Measurements from ENCODE around the gene EPHB3.
A peak's percentile ranks its signal among the peaks of the same experiment; 100 is the strongest.

The EPHB3 gene

DNA sequence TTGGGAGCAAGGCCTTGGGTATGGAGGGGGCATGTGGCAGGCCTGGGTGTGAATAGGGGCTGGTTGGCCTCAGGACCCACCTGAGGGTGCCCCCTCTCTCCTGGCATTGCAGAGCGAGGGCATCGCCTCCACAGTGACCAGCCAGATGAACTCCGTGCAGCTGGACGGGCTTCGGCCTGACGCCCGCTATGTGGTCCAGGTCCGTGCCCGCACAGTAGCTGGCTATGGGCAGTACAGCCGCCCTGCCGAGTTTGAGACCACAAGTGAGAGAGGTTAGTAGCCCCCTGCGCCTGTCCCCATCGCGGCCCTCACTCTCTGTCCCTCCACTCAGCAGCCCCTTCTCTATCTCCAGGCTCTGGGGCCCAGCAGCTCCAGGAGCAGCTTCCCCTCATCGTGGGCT is 16.0 kb downstream of the EPHB3 start:
- H3K4me2 ChIP-seq (ENCODE audit: low read length): no peak overlapping the region
- no peaks in the 10 kb centered on the region for H3K9me3 ChIP-seq (replicated peaks; ENCODE audit: low read length)
- no peaks in the 10 kb centered on the region for H3K36me3 ChIP-seq (ENCODE audit: insufficient read depth, low read length)
- no peak overlapping the region for H3K9ac ChIP-seq (ENCODE audit: low read depth, low read length)
- peaks cover 4% of the 10 kb centered on the region for H3K4me1 ChIP-seq (ENCODE audit: control insufficient read depth, insufficient read depth, low read length)
- H3K27me3 ChIP-seq (ENCODE audit: control insufficient read depth, insufficient read depth, low read length): no peaks in the 10 kb centered on the region
- H3K4me3 ChIP-seq (ENCODE audit: low read length): no peak overlapping the region

DNA sequence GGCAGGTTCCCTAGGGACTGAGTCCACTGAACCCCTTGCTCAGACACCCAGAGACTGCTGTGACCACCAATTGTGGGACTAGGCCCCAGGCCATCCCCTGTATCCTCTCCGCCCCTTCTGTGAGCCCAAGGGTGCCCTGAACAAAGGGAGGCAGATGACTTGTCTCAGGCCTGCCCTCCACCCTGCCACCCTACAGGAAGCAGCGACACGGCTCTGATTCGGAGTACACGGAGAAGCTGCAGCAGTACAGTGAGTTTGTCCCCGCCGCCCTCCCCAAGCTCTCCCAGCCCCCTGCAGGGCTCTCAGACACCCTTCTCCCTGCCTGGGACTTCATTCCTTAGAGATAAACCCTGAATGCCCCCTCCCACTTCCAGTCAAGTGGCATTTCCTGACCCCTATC is 16.6 kb downstream of the EPHB3 start:
- H3K36me3 ChIP-seq (ENCODE audit: insufficient read depth, low read length): no peaks in the 10 kb centered on the region
- H3K4me2 ChIP-seq (ENCODE audit: low read length): no peak overlapping the region

DNA sequence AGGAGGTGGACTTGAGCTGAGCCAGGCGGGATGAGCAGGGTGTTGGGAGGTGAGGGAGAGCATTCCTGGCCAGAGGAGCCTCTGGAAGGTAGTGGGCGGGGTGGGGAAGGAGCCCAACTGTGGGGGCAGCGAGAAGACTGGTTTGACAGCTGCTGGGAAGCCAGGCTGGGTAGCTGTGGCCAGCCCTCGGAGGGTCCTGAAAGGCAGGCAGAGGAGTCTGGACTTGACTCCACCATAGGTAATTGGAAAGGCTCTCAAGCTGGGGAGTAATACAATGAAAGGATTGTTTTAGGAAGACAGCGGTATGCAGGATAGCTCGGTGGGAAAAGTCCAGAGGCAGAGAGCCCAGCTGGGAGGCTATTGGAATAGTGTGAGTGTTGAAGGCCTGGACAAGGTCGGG is 17.2 kb downstream of the EPHB3 start:
- H3K27me3 ChIP-seq (ENCODE audit: control insufficient read depth, insufficient read depth, low read length): no peaks in the 10 kb centered on the region
- no peak overlapping the region for H3K9ac ChIP-seq (ENCODE audit: low read depth, low read length)
- no peaks in the 10 kb centered on the region for H3K9me3 ChIP-seq (replicated peaks; ENCODE audit: low read length)
- no peak overlapping the region for H3K4me3 ChIP-seq (ENCODE audit: low read length)
- no peak overlapping the region for H3K4me2 ChIP-seq (ENCODE audit: low read length)
- H3K36me3 ChIP-seq (ENCODE audit: insufficient read depth, low read length): no peaks in the 10 kb centered on the region
- H3K4me1 ChIP-seq (ENCODE audit: control insufficient read depth, insufficient read depth, low read length): peaks cover 10% of the 10 kb centered on the region

More for the DNA sequence above, 16.6 kb downstream of the EPHB3 start:
- no peak overlapping the region for H3K9ac ChIP-seq (ENCODE audit: low read depth, low read length)
- no peak overlapping the region for H3K4me3 ChIP-seq (ENCODE audit: low read length)
- H3K27me3 ChIP-seq (ENCODE audit: control insufficient read depth, insufficient read depth, low read length): no peaks in the 10 kb centered on the region
- no peaks in the 10 kb centered on the region for H3K9me3 ChIP-seq (replicated peaks; ENCODE audit: low read length)
- H3K4me1 ChIP-seq (ENCODE audit: control insufficient read depth, insufficient read depth, low read length): peaks cover 9% of the 10 kb centered on the region

DNA sequence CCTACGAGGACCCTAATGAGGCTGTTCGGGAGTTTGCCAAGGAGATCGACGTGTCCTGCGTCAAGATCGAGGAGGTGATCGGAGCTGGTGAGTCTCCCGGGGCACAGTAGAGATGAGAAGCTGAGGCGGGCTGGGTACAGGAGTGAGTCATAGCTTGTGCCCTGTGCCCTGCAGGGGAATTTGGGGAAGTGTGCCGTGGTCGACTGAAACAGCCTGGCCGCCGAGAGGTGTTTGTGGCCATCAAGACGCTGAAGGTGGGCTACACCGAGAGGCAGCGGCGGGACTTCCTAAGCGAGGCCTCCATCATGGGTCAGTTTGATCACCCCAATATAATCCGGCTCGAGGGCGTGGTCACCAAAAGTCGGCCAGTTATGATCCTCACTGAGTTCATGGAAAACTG is 17.9 kb downstream of the EPHB3 start:
- H3K36me3 ChIP-seq (ENCODE audit: insufficient read depth, low read length): no peaks in the 10 kb centered on the region
- H3K27me3 ChIP-seq (ENCODE audit: control insufficient read depth, insufficient read depth, low read length): no peaks in the 10 kb centered on the region
- H3K9me3 ChIP-seq (replicated peaks; ENCODE audit: low read length): no peaks in the 10 kb centered on the region
- no peak overlapping the region for H3K4me3 ChIP-seq (ENCODE audit: low read length)
- H3K4me1 ChIP-seq (ENCODE audit: control insufficient read depth, insufficient read depth, low read length): peaks cover 10% of the 10 kb centered on the region
- no peak overlapping the region for H3K9ac ChIP-seq (ENCODE audit: low read depth, low read length)
- H3K4me2 ChIP-seq (ENCODE audit: low read length): no peak overlapping the region

DNA sequence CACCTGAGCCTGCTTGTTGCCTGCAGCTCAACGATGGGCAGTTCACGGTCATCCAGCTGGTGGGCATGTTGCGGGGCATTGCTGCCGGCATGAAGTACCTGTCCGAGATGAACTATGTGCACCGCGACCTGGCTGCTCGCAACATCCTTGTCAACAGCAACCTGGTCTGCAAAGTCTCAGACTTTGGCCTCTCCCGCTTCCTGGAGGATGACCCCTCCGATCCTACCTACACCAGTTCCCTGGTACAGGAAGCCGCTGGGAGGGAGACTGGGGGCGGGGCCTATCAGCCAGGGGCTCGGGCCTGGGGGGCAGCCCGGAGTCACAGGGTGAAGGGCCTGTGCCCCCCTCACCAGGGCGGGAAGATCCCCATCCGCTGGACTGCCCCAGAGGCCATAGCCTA is 18.8 kb downstream of the EPHB3 start:
- no peaks in the 10 kb centered on the region for H3K9me3 ChIP-seq (replicated peaks; ENCODE audit: low read length)
- no peak overlapping the region for H3K9ac ChIP-seq (ENCODE audit: low read depth, low read length)
- H3K4me1 ChIP-seq (ENCODE audit: control insufficient read depth, insufficient read depth, low read length): peaks cover 10% of the 10 kb centered on the region
- H3K4me2 ChIP-seq (ENCODE audit: low read length): no peak overlapping the region
- H3K4me3 ChIP-seq (ENCODE audit: low read length): no peak overlapping the region
- H3K27me3 ChIP-seq (ENCODE audit: control insufficient read depth, insufficient read depth, low read length): no peaks in the 10 kb centered on the region
- no peaks in the 10 kb centered on the region for H3K36me3 ChIP-seq (ENCODE audit: insufficient read depth, low read length)

DNA sequence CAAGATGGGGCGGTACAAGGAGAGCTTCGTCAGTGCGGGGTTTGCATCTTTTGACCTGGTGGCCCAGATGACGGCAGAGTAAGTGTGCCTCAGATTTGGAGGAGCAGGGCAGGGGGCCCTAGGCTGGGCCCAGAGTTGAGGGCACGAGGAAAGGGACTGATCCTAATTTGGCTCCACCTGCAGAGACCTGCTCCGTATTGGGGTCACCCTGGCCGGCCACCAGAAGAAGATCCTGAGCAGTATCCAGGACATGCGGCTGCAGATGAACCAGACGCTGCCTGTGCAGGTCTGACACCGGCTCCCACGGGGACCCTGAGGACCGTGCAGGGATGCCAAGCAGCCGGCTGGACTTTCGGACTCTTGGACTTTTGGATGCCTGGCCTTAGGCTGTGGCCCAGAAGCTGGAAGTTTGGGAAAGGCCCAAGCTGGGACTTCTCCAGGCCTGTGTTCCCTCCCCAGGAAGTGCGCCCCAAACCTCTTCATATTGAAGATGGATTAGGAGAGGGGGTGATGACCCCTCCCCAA is 19.8 kb downstream of the EPHB3 start:
- Histone ChIP-seq H3K4me2 (ENCODE audit: low read length) (no peak overlapping the region), H3K9ac (ENCODE audit: low read depth, low read length) (no peak overlapping the region), H3K4me1 (ENCODE audit: control insufficient read depth, insufficient read depth, low read length) (peaks cover 10% of the 10 kb centered on the region), H3K4me3 (ENCODE audit: low read length) (no peak overlapping the region), H3K27me3 (ENCODE audit: control insufficient read depth, insufficient read depth, low read length) (no peaks in the 10 kb centered on the region), H3K36me3 (ENCODE audit: insufficient read depth, low read length) (no peaks in the 10 kb centered on the region), H3K9me3 (replicated peaks; ENCODE audit: low read length) (no peaks in the 10 kb centered on the region)

DNA sequence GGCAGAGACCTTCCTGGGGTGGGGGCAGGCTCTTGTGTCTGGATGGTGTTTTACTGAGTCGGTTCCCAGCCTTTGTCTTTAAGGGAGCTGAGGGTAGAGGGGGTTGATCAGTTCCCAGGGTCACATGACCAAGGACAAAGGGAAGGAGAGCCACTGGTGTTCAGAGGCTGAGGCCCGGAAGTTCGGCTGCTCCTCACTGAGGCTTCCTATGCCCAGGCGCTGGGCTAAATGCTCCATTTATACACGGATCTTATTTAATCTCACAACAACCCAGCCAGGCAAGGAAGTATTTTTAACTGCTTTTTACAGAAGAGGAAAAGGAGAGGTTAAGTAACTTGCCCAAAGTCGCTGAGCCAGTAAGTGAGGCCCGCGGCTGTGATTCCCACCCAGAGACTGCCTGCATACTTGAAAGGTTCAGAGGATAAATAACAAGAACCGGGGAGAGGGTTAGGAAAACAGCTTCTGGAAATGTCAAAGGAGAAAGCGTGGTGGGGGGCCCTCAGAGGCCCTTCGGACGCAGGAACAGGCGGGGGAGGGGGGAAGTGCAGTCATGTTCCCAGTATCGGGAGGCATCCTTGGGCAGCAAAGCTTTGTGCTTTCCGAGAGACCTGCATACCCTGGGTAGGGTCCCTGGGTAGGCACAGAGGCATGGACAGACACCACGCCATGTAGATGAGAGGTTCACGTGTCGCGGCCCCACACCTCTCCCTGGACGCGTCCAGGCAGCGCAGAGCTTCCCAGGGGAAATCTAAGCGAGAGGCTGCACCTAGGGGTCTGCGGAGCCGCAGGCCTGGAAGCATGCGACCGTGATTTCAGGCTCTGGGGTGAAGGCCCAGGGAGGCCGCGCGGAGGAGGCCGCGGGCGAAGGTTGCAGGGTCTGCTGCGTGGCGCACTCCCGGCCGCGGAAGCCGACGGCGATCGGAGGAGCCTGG is 21.3 kb downstream of the EPHB3 start:
- Histone ChIP-seq H3K36me3 (ENCODE audit: insufficient read depth, low read length) (no peaks in the 10 kb centered on the region), H3K9ac (ENCODE audit: low read depth, low read length) (peak overlapping the region; percentile 88), H3K4me3 (ENCODE audit: low read length) (peak overlapping the region; percentile 80), H3K4me2 (ENCODE audit: low read length) (peak overlapping the region; percentile 95), H3K27me3 (ENCODE audit: control insufficient read depth, insufficient read depth, low read length) (no peaks in the 10 kb centered on the region), H3K9me3 (replicated peaks; ENCODE audit: low read length) (no peaks in the 10 kb centered on the region), H3K4me1 (ENCODE audit: control insufficient read depth, insufficient read depth, low read length) (peaks cover 10% of the 10 kb centered on the region)

DNA sequence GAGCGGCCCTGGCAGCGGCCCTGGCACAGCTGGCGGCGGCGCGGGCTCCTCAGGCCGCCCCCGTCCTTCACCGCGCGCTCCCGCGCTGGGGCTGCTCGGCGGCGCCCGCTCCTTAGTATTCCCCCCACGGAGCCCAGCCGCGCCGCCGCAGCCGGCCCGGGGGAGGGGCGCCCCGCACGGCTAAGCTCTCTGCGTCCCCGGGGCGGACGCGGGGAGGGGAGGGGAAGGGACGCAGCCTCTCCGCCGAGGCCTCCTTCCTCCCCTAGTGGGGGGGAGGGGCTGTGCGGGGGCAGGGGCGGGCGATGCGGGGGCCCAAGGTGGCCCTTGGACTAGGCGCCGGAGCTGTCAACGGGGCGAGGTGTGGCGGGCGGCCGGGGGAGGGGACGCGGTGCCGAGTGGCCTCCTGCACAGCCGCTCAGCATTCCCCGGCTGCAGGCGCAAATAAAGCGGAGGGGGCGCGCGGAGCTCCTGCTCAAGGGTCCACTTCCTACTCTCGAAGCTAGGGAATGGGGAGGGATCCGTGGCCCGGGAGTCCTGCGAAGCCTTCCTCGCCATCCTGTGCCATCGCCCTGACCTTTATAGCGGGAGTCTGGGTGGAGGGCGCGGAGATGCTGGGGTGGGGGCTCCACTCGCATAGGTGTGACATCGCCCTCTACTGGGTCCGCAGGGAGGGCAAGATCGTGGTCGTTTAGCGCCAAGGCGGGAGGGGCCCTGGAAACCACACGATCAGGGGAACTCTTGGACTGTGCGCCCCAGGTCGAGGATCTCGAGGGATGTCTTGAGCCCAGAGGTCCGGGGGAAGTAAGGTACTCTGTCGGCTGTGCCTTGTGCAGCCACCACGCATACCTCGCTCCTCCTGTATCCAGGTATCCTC is 22.2 kb downstream of the EPHB3 start:
- Histone ChIP-seq H3K27me3 (ENCODE audit: control insufficient read depth, insufficient read depth, low read length) (no peaks in the 10 kb centered on the region), H3K36me3 (ENCODE audit: insufficient read depth, low read length) (no peaks in the 10 kb centered on the region), H3K4me3 (ENCODE audit: low read length) (peak overlapping the region; percentile 80), H3K9ac (ENCODE audit: low read depth, low read length) (peak overlapping the region; percentile 88), H3K4me2 (ENCODE audit: low read length) (peak overlapping the region; percentile 95), H3K4me1 (ENCODE audit: control insufficient read depth, insufficient read depth, low read length) (peaks cover 10% of the 10 kb centered on the region), H3K9me3 (replicated peaks; ENCODE audit: low read length) (no peaks in the 10 kb centered on the region)

DNA sequence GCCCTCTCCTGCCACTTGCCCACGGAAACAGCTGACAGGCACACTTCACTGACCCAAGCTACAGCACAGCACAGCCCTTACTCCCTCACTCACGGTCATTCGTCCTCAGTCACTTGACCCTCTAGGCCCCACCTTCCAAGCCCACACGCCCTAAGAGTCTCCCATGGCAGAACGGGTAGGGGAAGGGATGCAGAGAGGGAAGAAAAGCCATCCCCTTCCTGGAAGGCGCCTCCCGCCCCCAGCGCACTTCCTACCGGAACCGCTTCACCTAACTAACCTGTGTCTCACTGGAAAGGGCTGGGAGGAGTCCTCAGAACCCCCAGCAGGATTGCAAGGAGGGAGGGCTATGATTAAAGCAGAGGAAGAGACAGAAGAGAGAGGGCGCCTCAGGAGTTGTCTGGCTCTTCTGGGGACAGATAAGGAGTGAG is 22.9 kb downstream of the EPHB3 start:
- Histone ChIP-seq H3K4me3 (ENCODE audit: low read length) (no peak overlapping the region), H3K9me3 (replicated peaks; ENCODE audit: low read length) (no peaks in the 10 kb centered on the region), H3K9ac (ENCODE audit: low read depth, low read length) (no peak overlapping the region), H3K27me3 (ENCODE audit: control insufficient read depth, insufficient read depth, low read length) (no peaks in the 10 kb centered on the region), H3K36me3 (ENCODE audit: insufficient read depth, low read length) (no peaks in the 10 kb centered on the region), H3K4me1 (ENCODE audit: control insufficient read depth, insufficient read depth, low read length) (peaks cover 10% of the 10 kb centered on the region), H3K4me2 (ENCODE audit: low read length) (peak overlapping the region; percentile 95)

DNA sequence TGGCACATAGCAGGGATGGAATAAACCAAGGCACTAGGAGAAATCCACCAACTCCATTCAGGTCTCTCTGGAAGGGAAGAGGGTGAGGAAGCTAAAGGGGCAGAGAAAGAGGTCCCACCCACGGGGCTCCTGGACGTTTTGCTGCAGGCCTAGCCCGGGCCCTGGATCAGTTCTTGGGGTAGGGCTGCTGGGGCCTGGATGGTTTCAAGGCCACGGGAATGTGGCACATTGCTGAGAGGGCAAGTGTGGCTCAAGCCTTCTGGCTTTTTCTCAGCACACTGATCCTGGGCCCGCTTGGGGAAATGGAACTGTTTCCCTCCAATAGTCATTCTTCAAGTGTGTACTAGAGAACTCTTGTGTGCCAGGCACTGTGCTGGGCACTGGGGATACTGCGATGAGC is 24.0 kb downstream of the EPHB3 start:
- H3K27me3 ChIP-seq (ENCODE audit: control insufficient read depth, insufficient read depth, low read length): no peaks in the 10 kb centered on the region
- H3K4me2 ChIP-seq (ENCODE audit: low read length): no peak overlapping the region
- no peaks in the 10 kb centered on the region for H3K9me3 ChIP-seq (replicated peaks; ENCODE audit: low read length)
- peaks cover 10% of the 10 kb centered on the region for H3K4me1 ChIP-seq (ENCODE audit: control insufficient read depth, insufficient read depth, low read length)
- no peak overlapping the region for H3K9ac ChIP-seq (ENCODE audit: low read depth, low read length)
- no peaks in the 10 kb centered on the region for H3K36me3 ChIP-seq (ENCODE audit: insufficient read depth, low read length)
- no peak overlapping the region for H3K4me3 ChIP-seq (ENCODE audit: low read length)

DNA sequence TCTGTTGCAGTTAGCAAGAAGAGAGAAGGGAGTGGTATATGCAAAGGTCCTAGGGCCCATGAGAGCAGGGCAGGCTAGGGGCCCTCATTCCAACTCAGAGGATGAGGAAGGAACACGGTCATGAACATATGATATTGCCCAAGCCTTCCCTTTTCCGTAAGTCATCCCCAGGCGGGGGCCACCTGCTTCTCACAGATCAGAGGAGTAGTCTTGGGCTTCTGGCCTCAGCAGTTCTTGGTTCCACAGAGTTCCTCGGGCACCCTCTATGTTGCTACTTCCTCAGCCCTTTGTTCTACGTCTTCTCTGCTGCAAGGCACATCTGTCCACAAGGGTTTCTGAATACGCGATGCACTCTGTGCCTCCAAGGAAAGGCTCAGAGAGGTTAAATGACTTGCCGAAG is 25.3 kb downstream of the EPHB3 start:
- Histone ChIP-seq H3K4me2 (ENCODE audit: low read length) (no peak overlapping the region), H3K36me3 (ENCODE audit: insufficient read depth, low read length) (no peaks in the 10 kb centered on the region), H3K9me3 (replicated peaks; ENCODE audit: low read length) (no peaks in the 10 kb centered on the region), H3K9ac (ENCODE audit: low read depth, low read length) (no peak overlapping the region), H3K4me1 (ENCODE audit: control insufficient read depth, insufficient read depth, low read length) (peaks cover 10% of the 10 kb centered on the region), H3K27me3 (ENCODE audit: control insufficient read depth, insufficient read depth, low read length) (no peaks in the 10 kb centered on the region), H3K4me3 (ENCODE audit: low read length) (no peak overlapping the region)
